Parathyroid adenoma (tissue), 2 donors: ENCODE data around the gene PRKCH.

ENCODE experiments used
- H2AFZ ChIP-seq: fragments of 300-600 bp; sonication (generic); one replicate; pipeline ENCODE4 v1.7.0; 2017; ENCODE audit warnings: antibody characterized with exemption, mild to moderate bottlenecking
- H3K27ac ChIP-seq: fragments of 300-600 bp; sonication (generic); one replicate; pipeline ENCODE4 v1.7.0; 2017
- H3K27me3 ChIP-seq: fragments of 300-600 bp; sonication (generic); one replicate; pipeline ENCODE4 v1.7.0; 2017; ENCODE audit warnings: low read length; ENCODE audit not compliant: control insufficient read depth, insufficient read depth
- H3K36me3 ChIP-seq: fragments of 300-600 bp; sonication (generic); one replicate; pipeline ENCODE4 v1.7.0; 2017; ENCODE audit warnings: low read length; ENCODE audit not compliant: control insufficient read depth, insufficient read depth
- H3K4me1 ChIP-seq: fragments of 300-600 bp; sonication (generic); one replicate; pipeline ENCODE4 v1.7.0; 2017; ENCODE audit warnings: control low read depth
- H3K4me2 ChIP-seq: fragments of 300-600 bp; sonication (generic); one replicate; pipeline ENCODE4 v1.7.0; 2017; ENCODE audit warnings: low read length
- H3K4me3 ChIP-seq: fragments of 300-600 bp; sonication (generic); one replicate; pipeline ENCODE4 v1.7.0; 2017; ENCODE audit warnings: low read depth, low read length
- H3K79me2 ChIP-seq: fragments of 300-600 bp; sonication (generic); one replicate; pipeline ENCODE4 v1.7.0; 2017; ENCODE audit warnings: control low read depth
- H3K9ac ChIP-seq: fragments of 300-600 bp; sonication (generic); one replicate; pipeline ENCODE4 v1.7.0; 2017; ENCODE audit warnings: mild to moderate bottlenecking
- H3K9me3 ChIP-seq: fragments of 300-600 bp; sonication (generic); one replicate; pipeline ENCODE4 v1.7.0; 2017; ENCODE audit warnings: low read length; ENCODE audit not compliant: control insufficient read depth
- TF ChIP-seq, protein P1 (sequence below): fragments of 300-600 bp; sonication (generic); IDR thresholded peaks from one replicate; pipeline ENCODE4 v1.7.0; 2017; ENCODE audit warnings: antibody characterized with exemption, mild to moderate bottlenecking
- donor health status: primary hyperparathyroidism.

PRKCH gene

DNA sequence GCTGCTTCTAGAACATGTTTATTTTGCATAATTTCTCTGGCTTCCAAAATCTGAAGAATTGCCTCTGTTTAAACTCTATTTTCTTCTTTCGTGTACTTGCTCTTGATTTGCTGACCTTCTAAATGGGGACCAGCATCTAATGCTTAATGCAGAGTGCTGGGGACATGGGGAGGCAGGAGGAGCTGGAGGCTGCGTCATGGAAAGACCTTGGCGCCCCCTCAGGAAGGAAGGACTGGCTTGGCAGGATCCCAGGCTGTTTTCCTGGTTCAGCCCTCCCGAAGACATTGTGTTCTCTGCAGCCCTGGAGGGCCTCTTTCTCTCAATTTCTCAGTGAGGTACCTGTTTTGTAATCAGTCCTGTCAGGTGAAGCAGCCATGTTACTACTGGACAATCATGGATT is 5.5 kb downstream of the PRKCH start:
- H3K4me1 ChIP-seq, result peaks cover 3% of the 10 kb centered on the region
- no peaks in the 10 kb centered on the region for H3K9me3 ChIP-seq
- no peaks in the 10 kb centered on the region for H3K36me3 ChIP-seq
- peak overlapping the region; percentile 47 for H2AFZ ChIP-seq
- H3K27ac ChIP-seq, result peak overlapping the region; percentile 76
- no peaks in the 10 kb centered on the region for H3K27me3 ChIP-seq
- no peak overlapping the region for H3K9ac ChIP-seq
- H3K79me2 ChIP-seq, result peaks cover 2% of the 10 kb centered on the region
- TF ChIP-seq, protein P1, sequence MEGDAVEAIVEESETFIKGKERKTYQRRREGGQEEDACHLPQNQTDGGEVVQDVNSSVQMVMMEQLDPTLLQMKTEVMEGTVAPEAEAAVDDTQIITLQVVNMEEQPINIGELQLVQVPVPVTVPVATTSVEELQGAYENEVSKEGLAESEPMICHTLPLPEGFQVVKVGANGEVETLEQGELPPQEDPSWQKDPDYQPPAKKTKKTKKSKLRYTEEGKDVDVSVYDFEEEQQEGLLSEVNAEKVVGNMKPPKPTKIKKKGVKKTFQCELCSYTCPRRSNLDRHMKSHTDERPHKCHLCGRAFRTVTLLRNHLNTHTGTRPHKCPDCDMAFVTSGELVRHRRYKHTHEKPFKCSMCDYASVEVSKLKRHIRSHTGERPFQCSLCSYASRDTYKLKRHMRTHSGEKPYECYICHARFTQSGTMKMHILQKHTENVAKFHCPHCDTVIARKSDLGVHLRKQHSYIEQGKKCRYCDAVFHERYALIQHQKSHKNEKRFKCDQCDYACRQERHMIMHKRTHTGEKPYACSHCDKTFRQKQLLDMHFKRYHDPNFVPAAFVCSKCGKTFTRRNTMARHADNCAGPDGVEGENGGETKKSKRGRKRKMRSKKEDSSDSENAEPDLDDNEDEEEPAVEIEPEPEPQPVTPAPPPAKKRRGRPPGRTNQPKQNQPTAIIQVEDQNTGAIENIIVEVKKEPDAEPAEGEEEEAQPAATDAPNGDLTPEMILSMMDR, result no peak
- H3K4me3 ChIP-seq, result no peak overlapping the region
- H3K4me2 ChIP-seq, result no peak overlapping the region

GRCh38 chr14:61328626-61329262 is 7.4 kb downstream of the PRKCH start:
- Histone ChIP-seq H3K4me1 (peaks cover 3% of the 10 kb centered on the region), H3K4me2 (no peak overlapping the region), H3K9ac (no peak overlapping the region), H2AFZ (no peak overlapping the region), H3K27ac (no peak overlapping the region), H3K9me3 (no peaks in the 10 kb centered on the region), H3K4me3 (no peak overlapping the region), H3K36me3 (no peaks in the 10 kb centered on the region), H3K79me2 (peaks cover 2% of the 10 kb centered on the region), H3K27me3 (no peaks in the 10 kb centered on the region)
- TF ChIP-seq, protein P1, result no peak

DNA sequence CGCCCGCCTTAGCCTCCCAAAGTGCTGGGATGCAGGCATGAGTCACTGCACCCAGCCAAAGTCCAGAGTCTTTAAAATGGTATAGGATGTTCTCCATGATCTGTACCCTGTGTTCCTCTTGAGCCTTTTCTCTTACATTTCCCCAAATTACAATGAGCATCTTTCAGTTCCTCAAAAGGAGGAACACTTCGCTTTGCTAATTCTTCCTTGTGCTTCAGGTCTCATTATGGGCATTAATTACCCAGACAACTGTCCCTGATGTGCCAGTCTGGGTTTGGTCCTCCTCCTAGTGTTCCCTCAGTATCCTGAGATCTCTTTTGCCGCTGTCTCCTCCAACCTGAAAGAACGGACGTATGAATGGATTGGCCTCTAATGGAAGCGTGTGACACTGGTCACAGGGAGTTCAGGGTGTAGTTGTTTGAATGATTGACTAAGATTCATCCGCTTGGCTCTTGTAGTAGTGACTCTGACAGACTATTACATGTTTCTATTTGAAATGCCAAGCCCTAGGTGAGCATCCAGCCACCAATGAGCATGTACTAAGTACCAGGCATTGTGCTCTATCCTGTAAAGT is 8.2 kb downstream of the PRKCH start:
- H3K9me3 ChIP-seq, result no peaks in the 10 kb centered on the region
- TF ChIP-seq, protein P1, result no peak
- H3K27ac ChIP-seq, result no peak overlapping the region
- H2AFZ ChIP-seq, result no peak overlapping the region
- H3K36me3 ChIP-seq, result no peaks in the 10 kb centered on the region
- H3K9ac ChIP-seq, result no peak overlapping the region
- H3K27me3 ChIP-seq, result no peaks in the 10 kb centered on the region
- no peak overlapping the region for H3K4me2 ChIP-seq
- H3K4me1 ChIP-seq, result peaks cover 3% of the 10 kb centered on the region
- peaks cover 2% of the 10 kb centered on the region for H3K79me2 ChIP-seq
- no peak overlapping the region for H3K4me3 ChIP-seq

DNA sequence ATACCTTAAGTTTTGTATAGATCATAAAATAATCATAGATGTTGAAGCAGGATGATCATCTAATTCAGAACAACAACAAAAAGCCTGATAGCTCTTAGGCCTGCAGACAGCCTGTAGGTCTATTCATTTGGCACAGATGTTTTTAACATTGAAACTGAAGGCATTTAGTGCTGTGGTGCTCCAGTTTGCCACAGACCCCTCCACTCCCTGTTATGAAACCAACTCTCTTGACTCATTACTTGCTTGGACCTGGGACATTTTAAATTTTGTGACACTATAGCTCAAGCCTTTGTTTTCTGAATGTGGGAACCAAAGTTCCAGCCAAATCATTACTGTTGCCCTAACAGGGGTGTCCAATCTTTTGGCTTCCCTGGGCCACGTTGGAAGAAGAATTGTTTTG is 9.1 kb downstream of the PRKCH start:
- Histone ChIP-seq H3K9me3 (no peaks in the 10 kb centered on the region), H3K27me3 (no peaks in the 10 kb centered on the region), H3K9ac (no peak overlapping the region), H3K4me3 (no peak overlapping the region), H3K4me1 (peaks cover 3% of the 10 kb centered on the region), H3K79me2 (peaks cover 2% of the 10 kb centered on the region), H3K4me2 (no peak overlapping the region), H3K27ac (no peak overlapping the region), H2AFZ (no peak overlapping the region), H3K36me3 (no peaks in the 10 kb centered on the region)
- TF ChIP-seq, protein P1, result no peak
